Measurements from ENCODE around the gene MRC2. TPM values are rescaled to one million over a fixed set of nuclear protein-coding genes. Genes with fewer than 3 reads are reported as not detected.
A peak's percentile ranks its signal among the peaks of the same experiment; 100 is the strongest.

MRC2 gene
- total and polyA plus RNA-seq, 9 of the 15 experiments (the other 6 are each of a cell fraction or from before 2014, with no cell fraction given), result 0.28 to 11.5 (median 6.6) TPM

DNA sequence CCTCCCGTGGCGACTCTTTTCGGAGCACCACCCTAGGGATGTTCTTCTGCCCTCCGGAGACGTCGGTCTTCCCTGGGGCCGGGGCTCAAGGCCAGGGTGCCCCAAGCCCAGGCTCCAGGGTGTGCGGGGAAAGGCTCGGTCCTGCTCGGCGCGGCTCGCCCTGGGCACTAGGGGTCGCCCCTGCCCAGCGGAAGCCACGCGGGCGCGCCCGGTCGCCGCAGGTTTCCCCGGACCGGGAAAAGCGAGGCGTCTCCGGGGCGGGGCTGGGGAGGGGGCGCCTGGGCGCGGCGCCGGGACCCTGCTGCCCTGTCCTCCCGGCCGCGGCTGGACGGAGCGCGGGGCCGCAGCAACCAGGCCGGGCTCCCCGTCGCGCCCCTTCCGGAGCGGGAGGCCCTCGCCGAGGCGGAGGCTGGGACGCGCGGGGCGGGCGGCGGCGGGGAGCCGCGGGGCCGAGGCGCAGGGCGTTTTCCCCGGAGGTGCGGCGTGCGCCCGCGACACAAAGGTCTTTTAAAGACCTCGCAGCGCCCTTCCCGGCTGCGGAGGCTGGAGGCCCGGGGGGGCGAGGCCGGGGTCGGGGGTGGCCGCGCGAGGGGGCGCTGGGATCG lies 76.4 kb downstream of the MRC2 start (continued):
- peak; percentile 33; the same call in 1 of the 2 replicates for TF ChIP-seq MTA3 (IDR thresholded peaks at IDR 0.05; ENCODE audit: borderline replicate concordance)
- TF ChIP-seq BMI1 (IDR thresholded peaks at IDR 0.05; ENCODE audit: low read length), result no peak
- TF ChIP-seq, protein P1, sequence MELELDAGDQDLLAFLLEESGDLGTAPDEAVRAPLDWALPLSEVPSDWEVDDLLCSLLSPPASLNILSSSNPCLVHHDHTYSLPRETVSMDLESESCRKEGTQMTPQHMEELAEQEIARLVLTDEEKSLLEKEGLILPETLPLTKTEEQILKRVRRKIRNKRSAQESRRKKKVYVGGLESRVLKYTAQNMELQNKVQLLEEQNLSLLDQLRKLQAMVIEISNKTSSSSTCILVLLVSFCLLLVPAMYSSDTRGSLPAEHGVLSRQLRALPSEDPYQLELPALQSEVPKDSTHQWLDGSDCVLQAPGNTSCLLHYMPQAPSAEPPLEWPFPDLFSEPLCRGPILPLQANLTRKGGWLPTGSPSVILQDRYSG (tag; conservative IDR thresholded peaks at IDR 0.05; ENCODE audit: low read depth), result no peak
- no peak for TF ChIP-seq SRSF9 (IDR thresholded peaks at IDR 0.05; ENCODE audit: borderline replicate concordance, low read depth, low read length)
- no peak for TF ChIP-seq CBX5 (IDR thresholded peaks at IDR 0.05; ENCODE audit: borderline replicate concordance, low read depth)
- no peak for TF ChIP-seq ATF1 (CRISPR knock-in tag; IDR thresholded peaks at IDR 0.05)
- no peak for TF ChIP-seq ATF1 (tag; IDR thresholded peaks at IDR 0.05)
- no peak for TF ChIP-seq TAF1 (IDR thresholded peaks at IDR 0.05; ENCODE audit: control insufficient read depth, extremely low read depth, insufficient read depth, low read length, severe bottlenecking)
- TF ChIP-seq OTX1 (CRISPR knock-in tag; IDR thresholded peaks at IDR 0.05), result no peak
- no peak for TF ChIP-seq ZSCAN29 (IDR thresholded peaks at IDR 0.05)
- TF ChIP-seq, protein P2, sequence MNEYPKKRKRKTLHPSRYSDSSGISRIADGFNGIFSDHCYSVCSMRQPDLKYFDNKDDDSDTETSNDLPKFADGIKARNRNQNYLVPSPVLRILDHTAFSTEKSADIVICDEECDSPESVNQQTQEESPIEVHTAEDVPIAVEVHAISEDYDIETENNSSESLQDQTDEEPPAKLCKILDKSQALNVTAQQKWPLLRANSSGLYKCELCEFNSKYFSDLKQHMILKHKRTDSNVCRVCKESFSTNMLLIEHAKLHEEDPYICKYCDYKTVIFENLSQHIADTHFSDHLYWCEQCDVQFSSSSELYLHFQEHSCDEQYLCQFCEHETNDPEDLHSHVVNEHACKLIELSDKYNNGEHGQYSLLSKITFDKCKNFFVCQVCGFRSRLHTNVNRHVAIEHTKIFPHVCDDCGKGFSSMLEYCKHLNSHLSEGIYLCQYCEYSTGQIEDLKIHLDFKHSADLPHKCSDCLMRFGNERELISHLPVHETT (CRISPR knock-in tag; conservative IDR thresholded peaks at IDR 0.05 in 1 of 2, IDR thresholded peaks at IDR 0.05 in 1 of 2), result no peak
- peak; percentile 85 for TF ChIP-seq ZBTB7A (IDR thresholded peaks at IDR 0.05; ENCODE audit: borderline replicate concordance, control insufficient read depth, low read depth, low read length)
- no peak; the same call in 1 of the 2 replicates for TF ChIP-seq KDM2B (CRISPR knock-in tag; IDR thresholded peaks at IDR 0.05)
- no peak for TF ChIP-seq HDGF (IDR thresholded peaks at IDR 0.05)
- peak; percentile 64 for TF ChIP-seq RBBP5 (IDR thresholded peaks at IDR 0.05; ENCODE audit: borderline replicate concordance, insufficient read depth, low read length, poor library complexity, severe bottlenecking)
- no peak for TF ChIP-seq ZNF165 (CRISPR knock-in tag; IDR thresholded peaks at IDR 0.05; ENCODE audit: borderline replicate concordance)
- TF ChIP-seq CBX1 (IDR thresholded peaks at IDR 0.05; ENCODE audit: low read depth), result 0 out of 2 replicates have a peak, but pooled peaks have one; percentile 42
- TF ChIP-seq FUS (optimal IDR thresholded peaks at IDR 0.05; ENCODE audit: low read depth, low read length), result no peak
- TF ChIP-seq GATAD2B (IDR thresholded peaks at IDR 0.05; ENCODE audit: borderline replicate concordance), result peak; percentile 93
- TF ChIP-seq XRCC3 (IDR thresholded peaks at IDR 0.05), result no peak
- TF ChIP-seq CXXC5 (CRISPR knock-in tag; IDR thresholded peaks at IDR 0.05), result peak; percentile 84
- no peak for TF ChIP-seq ZNF699 (CRISPR knock-in tag; IDR thresholded peaks at IDR 0.05; ENCODE audit: insufficient replicate concordance)
- TF ChIP-seq TEAD1 (CRISPR knock-in tag; IDR thresholded peaks at IDR 0.05), result no peak
- no peak for TF ChIP-seq NRF1 (conservative IDR thresholded peaks at IDR 0.05 in 1 of 2, IDR thresholded peaks at IDR 0.05 in 1 of 2)
- TF ChIP-seq, protein P3, sequence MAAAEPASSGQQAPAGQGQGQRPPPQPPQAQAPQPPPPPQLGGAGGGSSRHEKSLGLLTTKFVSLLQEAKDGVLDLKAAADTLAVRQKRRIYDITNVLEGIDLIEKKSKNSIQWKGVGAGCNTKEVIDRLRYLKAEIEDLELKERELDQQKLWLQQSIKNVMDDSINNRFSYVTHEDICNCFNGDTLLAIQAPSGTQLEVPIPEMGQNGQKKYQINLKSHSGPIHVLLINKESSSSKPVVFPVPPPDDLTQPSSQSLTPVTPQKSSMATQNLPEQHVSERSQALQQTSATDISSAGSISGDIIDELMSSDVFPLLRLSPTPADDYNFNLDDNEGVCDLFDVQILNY (CRISPR knock-in tag; IDR thresholded peaks at IDR 0.05), result no peak
- no peak for TF ChIP-seq HEY1 (CRISPR knock-in tag; IDR thresholded peaks at IDR 0.05; ENCODE audit: borderline replicate concordance)
- TF ChIP-seq ATF7 (IDR thresholded peaks at IDR 0.05), result no peak
- TF ChIP-seq SMAD4 (CRISPR knock-in tag; conservative IDR thresholded peaks at IDR 0.05), result peak; percentile 71; the same call in 1 of the 2 replicates

Data from K562 (cell line).